ENCODE measurements around the gene TMEM247.

GRCh38 chr2:46446871-46447568 lies 32.3 kb upstream of the TMEM247 start:
- TF ChIP-seq CTCF (IDR thresholded peaks at IDR 0.05) (no peak), POLR2A (IDR thresholded peaks at IDR 0.05) (no peak)

Measured in testis (tissue), 2 donors.